ENCODE measurements around the gene TAB2.

TAB2 gene

DNA sequence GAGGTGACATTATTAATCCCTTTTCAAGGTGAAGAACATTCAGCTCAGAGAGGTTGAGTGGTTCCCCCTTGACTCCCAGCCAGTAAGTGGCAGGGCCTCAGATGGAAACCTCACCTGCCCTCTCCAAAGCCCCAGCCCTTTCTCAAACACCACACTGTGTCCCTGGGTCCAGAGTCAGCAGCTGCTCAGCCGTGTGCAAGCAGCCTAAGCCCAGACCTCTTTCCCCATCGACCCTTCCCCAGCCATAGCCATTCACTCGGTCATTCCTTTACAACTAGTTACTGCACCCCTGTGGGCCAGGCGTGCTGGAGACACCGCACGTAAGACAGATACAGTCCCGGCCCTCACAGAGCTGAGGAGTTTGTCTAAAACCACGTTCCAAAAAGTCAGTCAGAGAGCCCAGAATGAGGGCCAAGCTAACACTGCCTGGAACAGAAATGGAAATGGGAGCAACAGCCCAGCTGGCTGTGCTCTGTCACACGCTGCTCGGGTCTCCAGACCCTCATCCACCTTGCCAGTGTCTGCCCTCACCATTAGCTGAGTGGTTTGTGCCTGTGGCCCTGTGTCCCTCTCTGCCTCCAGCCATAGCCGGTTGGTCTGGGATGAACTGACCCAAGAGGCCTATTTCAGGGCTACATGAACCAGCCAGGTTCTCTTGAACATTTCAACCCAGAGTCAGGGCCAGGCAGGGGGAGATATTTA, 137.7 kb downstream of the TAB2 start:
- no peaks in the 10 kb centered on the region for H3K4me1 ChIP-seq (ENCODE audit: low read length)
- no peak overlapping the region for H2AFZ ChIP-seq (ENCODE audit: low read depth, low read length)
- H4K20me1 ChIP-seq (ENCODE audit: insufficient read depth, low read length) = peaks cover 23% of the 10 kb centered on the region; the same call in 1 of the 2 replicates
- no peak overlapping the region for H3K4me2 ChIP-seq (ENCODE audit: low read length)
- H3K27ac ChIP-seq (ENCODE audit: low read length) = no peak overlapping the region
- TF ChIP-seq EZH2phosphoT487 (IDR thresholded peaks at IDR 0.05; ENCODE audit: low read depth) = no peak
- no peaks in the 10 kb centered on the region for H3K27me3 ChIP-seq (ENCODE audit: low read depth, low read length)
- H3K9me3 ChIP-seq (ENCODE audit: insufficient read depth, low read length) = no peaks in the 10 kb centered on the region
- no peak overlapping the region for H3K9ac ChIP-seq (ENCODE audit: low read length)
- peaks cover 58% of the 10 kb centered on the region for H3K36me3 ChIP-seq (replicated peaks; ENCODE audit: low read depth, low read length)
- peaks cover 51% of the 10 kb centered on the region for H3K79me2 ChIP-seq (ENCODE audit: low read length)
- H3K4me3 ChIP-seq (ENCODE audit: low read length) = no peak overlapping the region

DNA sequence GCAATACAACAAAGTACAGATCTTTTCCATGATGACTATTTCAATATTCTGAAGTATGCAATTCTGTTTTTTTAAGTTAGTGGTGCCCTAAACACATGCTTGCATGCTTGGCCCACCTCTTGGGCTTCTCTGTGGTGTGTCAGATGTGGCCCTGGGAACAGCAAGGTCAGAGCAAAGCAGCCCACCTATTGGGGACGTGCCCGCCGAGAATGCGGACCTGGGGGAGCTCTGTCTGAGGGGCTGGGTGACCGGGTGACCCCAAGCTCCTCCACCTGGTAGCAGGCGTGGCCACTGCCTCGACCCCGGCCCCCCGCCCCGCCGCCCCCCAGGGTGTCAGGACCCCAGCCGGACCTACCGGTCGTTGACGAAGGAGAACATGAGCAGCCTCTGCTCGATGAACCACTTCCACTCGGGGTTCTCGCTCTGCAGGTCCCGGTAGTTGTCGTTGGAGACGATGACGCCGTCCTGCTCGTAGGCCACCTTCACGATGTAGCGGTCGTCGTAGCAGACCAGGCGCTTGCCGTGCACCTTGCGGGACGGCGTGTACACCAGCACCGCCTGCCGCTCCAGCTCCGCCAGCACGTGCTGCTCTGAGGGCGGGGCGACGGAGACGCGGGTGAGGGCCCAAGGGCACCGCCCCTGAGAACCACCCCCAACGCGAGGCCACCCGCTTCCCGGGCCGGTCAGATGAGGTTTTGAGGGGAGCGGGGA, 139.0 kb downstream of the TAB2 start:
- Histone ChIP-seq H3K4me1 (ENCODE audit: low read length) (no peaks in the 10 kb centered on the region), H3K27ac (ENCODE audit: low read length) (no peak overlapping the region), H3K4me2 (ENCODE audit: low read length) (no peak overlapping the region), H3K36me3 (replicated peaks; ENCODE audit: low read depth, low read length) (peaks cover 53% of the 10 kb centered on the region), H4K20me1 (ENCODE audit: insufficient read depth, low read length) (peaks cover 25% of the 10 kb centered on the region; the same call in 1 of the 2 replicates), H2AFZ (ENCODE audit: low read depth, low read length) (no peak overlapping the region), H3K9ac (ENCODE audit: low read length) (no peak overlapping the region), H3K9me3 (ENCODE audit: insufficient read depth, low read length) (no peaks in the 10 kb centered on the region), H3K27me3 (ENCODE audit: low read depth, low read length) (no peaks in the 10 kb centered on the region), H3K79me2 (ENCODE audit: low read length) (peaks cover 57% of the 10 kb centered on the region), H3K4me3 (ENCODE audit: low read length) (no peak overlapping the region)
- TF ChIP-seq EZH2phosphoT487 (IDR thresholded peaks at IDR 0.05; ENCODE audit: low read depth) = no peak
- TF ChIP-seq CTCF (IDR thresholded peaks at IDR 0.05; ENCODE audit: low read depth, low read length) = no peak

DNA sequence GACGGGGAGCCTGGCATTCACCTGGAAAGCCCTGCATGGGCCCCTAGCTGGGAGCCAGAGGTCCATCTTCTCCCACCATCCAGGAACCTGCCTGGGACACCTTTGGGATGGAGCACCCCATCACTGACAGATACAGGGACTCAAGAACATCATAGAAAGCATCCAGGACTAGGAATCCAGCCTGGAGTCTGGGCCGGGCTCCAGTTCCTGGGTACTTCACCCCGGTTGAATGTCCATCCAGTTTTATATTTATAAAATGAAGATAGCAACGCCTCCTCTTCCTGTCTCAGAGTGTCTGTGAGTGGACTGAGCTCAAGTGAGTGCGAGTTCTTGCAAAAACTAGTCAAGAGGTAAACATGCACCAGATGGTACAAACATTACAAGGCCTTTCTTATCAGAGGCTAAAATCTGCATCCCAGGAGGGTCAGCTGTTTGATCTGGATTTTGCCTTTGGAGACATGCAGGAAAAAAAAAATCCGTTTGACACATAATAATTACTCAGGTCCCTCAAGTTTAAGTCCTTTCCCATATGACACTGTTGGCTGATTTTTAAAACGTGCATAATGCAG, 139.9 kb downstream of the TAB2 start:
- Histone ChIP-seq H3K36me3 (replicated peaks; ENCODE audit: low read depth, low read length) (peaks cover 48% of the 10 kb centered on the region), H4K20me1 (ENCODE audit: insufficient read depth, low read length) (peaks cover 27% of the 10 kb centered on the region; the same call in 1 of the 2 replicates), H3K9ac (ENCODE audit: low read length) (no peak overlapping the region), H3K9me3 (ENCODE audit: insufficient read depth, low read length) (no peaks in the 10 kb centered on the region), H3K4me1 (ENCODE audit: low read length) (no peaks in the 10 kb centered on the region), H3K27ac (ENCODE audit: low read length) (no peak overlapping the region), H2AFZ (ENCODE audit: low read depth, low read length) (no peak overlapping the region), H3K79me2 (ENCODE audit: low read length) (peaks cover 67% of the 10 kb centered on the region), H3K4me2 (ENCODE audit: low read length) (no peak overlapping the region), H3K4me3 (ENCODE audit: low read length) (no peak overlapping the region), H3K27me3 (ENCODE audit: low read depth, low read length) (no peaks in the 10 kb centered on the region)
- no peak for TF ChIP-seq CTCF (IDR thresholded peaks at IDR 0.05; ENCODE audit: low read depth, low read length)
- TF ChIP-seq EZH2phosphoT487 (IDR thresholded peaks at IDR 0.05; ENCODE audit: low read depth) = no peak

DNA sequence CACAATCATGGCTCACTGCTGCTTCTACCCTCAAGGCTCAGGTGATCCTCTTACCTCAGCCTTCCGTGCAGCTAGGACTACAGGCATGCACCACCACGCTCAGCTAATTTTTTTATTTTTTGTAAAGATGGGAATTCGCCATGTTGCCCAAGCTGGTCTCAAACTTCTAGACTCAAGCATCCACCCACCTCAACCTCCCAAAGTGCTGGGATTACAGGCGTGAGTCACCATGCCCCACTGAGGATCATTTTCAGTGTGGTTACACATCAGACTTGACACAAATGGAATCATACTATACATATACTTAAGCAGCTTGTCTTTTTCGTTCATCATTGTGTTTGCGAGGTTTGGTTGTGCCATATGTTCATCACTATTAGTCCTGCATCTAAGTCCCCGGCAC, 140.7 kb downstream of the TAB2 start:
- no peak overlapping the region for H3K27ac ChIP-seq (ENCODE audit: low read length)
- H3K4me2 ChIP-seq (ENCODE audit: low read length) = no peak overlapping the region
- no peaks in the 10 kb centered on the region for H3K9me3 ChIP-seq (ENCODE audit: insufficient read depth, low read length)
- H3K79me2 ChIP-seq (ENCODE audit: low read length) = peaks cover 75% of the 10 kb centered on the region
- no peak overlapping the region for H3K9ac ChIP-seq (ENCODE audit: low read length)
- no peak for TF ChIP-seq CTCF (IDR thresholded peaks at IDR 0.05; ENCODE audit: low read depth, low read length)
- TF ChIP-seq EZH2phosphoT487 (IDR thresholded peaks at IDR 0.05; ENCODE audit: low read depth) = no peak
- H2AFZ ChIP-seq (ENCODE audit: low read depth, low read length) = no peak overlapping the region
- peaks cover 33% of the 10 kb centered on the region; the same call in 1 of the 2 replicates for H4K20me1 ChIP-seq (ENCODE audit: insufficient read depth, low read length)
- peaks cover 47% of the 10 kb centered on the region for H3K36me3 ChIP-seq (replicated peaks; ENCODE audit: low read depth, low read length)
- no peak overlapping the region for H3K4me3 ChIP-seq (ENCODE audit: low read length)
- no peaks in the 10 kb centered on the region for H3K27me3 ChIP-seq (ENCODE audit: low read depth, low read length)
- no peaks in the 10 kb centered on the region for H3K4me1 ChIP-seq (ENCODE audit: low read length)
